Body of pancreas (tissue), 4 donors: ENCODE data around the gene FHOD1. TPM values are rescaled to one million over a fixed set of nuclear protein-coding genes. Genes with fewer than 3 reads are reported as not detected.

ENCODE experiments used
- ATAC-seq: fragments of 150-250 bp; one replicate; pipeline ENCODE4 v1.9.1; 2016
- DNase-seq, 4 donors: peaks; one replicate each; pipeline ENCODE4 v3.0.0-alpha.2; 2019
- H3K27ac ChIP-seq, 4 donors: fragments of 200-600 bp; sonication (generic); 1 replicate in 3 of 4; 2 replicates in 1 of 4; pipeline versions ENCODE4 v1.5.1 to v1.6.1; 2016 to 2019; ENCODE audit warnings: mild to moderate bottlenecking in 1 of 4, mixed read lengths in 1 of 4, moderate library complexity in 1 of 4
- H3K27me3 ChIP-seq, 2 donors: fragments of 200-600 bp; sonication (generic); one replicate each; pipeline ENCODE4 v1.6.0; 2016; ENCODE audit warnings: mild to moderate bottlenecking in 1 of 2
- H3K36me3 ChIP-seq, 2 donors: fragments of 200-600 bp; sonication (generic); replicated peaks in 1 of 2; 2 replicates each; pipeline ENCODE4 v1.5.1; 2016; ENCODE audit warnings: low read depth in 2 of 2; ENCODE audit not compliant: insufficient read depth in 1 of 2
- H3K4me1 ChIP-seq: fragments of 200-600 bp; sonication (generic); one replicate; pipeline ENCODE4 v1.6.0; 2016
- H3K4me3 ChIP-seq, 2 donors: fragments of 200-600 bp; sonication (generic); 1 replicate in 1 of 2; 2 replicates in 1 of 2; pipeline ENCODE4 v1.5.1; 2016 to 2019
- H3K9me3 ChIP-seq, 3 donors: fragments of 200-600 bp; sonication (generic); 1 replicate in 2 of 3; 2 replicates in 1 of 3; pipeline ENCODE4 v1.5.1; 2016
- CTCF ChIP-seq, 7 experiments: fragments of 450-650 bp in 4 of 7; fragments of 200-600 bp in 3 of 7; sonication (generic) in 3 of 7; IDR thresholded peaks; one replicate each; pipeline ENCODE4 v1.5.1; 2016 to 2019; ENCODE audit warnings: antibody characterized with exemption in 7 of 7
- POLR2A ChIP-seq, 3 donors: fragments of 450-650 bp; IDR thresholded peaks; one replicate each; pipeline ENCODE4 v1.6.1; 2016; ENCODE audit warnings: antibody characterized with exemption in 3 of 3, mild to moderate bottlenecking in 2 of 3
- WGBS, 2 donors: methylation state at CpG; one replicate each; pipeline ENCODE4 v1.1.5; 2017; 5-methylcytosine and 5-hydroxymethylcytosine counted together
- intact Hi-C: fragments of 100-400 bp; cut with DNase I; formaldehyde crosslinking; loops from one replicate; pipeline ENCODE4 v1.15.1; 2023
- total RNA-seq, 2 donors: library from RNA; depleted of rRNA; stranded (reverse); fragments of >200 nt; gene quantifications; one replicate each; pipeline ENCODE4 v1.1.0, GENCODE V29; 2016

FHOD1 gene
- total RNA-seq, 2 donors from 2014 or later = 12.2 to 26.4 TPM

- no peaks in the 10 kb centered on the region for H3K27me3 ChIP-seq
- no peak for TF ChIP-seq CTCF (IDR thresholded peaks at IDR 0.05)
- TF ChIP-seq POLR2A (IDR thresholded peaks at IDR 0.05) = no peak
- no peak for DNase-seq
- H3K4me3 ChIP-seq = no peak overlapping the region
- H3K9me3 ChIP-seq = no peaks in the 10 kb centered on the region
- no peaks in the 10 kb centered on the region for H3K4me1 ChIP-seq
- 90 to 91% methylated on average over 10 to 11 of the region's 11 CpGs for WGBS, 2 donors
- no peak overlapping the region for H3K27ac ChIP-seq
- no peaks in the 10 kb centered on the region for H3K36me3 ChIP-seq
- no peak for ATAC-seq
- intact Hi-C loops = no loop called here
Observed at GRCh38 chr16:67256701-67257230, 9.5 kb upstream of the FHOD1 start.

GRCh38 chr16:67255553-67256221, 8.4 kb upstream of the FHOD1 start:
- intact Hi-C loops = no loop called here
- Histone ChIP-seq H3K27ac (no peak overlapping the region), H3K36me3 (no peaks in the 10 kb centered on the region), H3K27me3 (no peaks in the 10 kb centered on the region), H3K4me1 (no peaks in the 10 kb centered on the region), H3K4me3 (no peak overlapping the region), H3K9me3 (no peaks in the 10 kb centered on the region)
- DNase-seq = no peak
- 87 to 91% methylated on average over 12 to 17 of the region's 17 CpGs for WGBS, 2 donors
- no peak for ATAC-seq
- TF ChIP-seq POLR2A (IDR thresholded peaks at IDR 0.05) = no peak
- no peak for TF ChIP-seq CTCF (IDR thresholded peaks at IDR 0.05)

- peaks cover 0 to 2% of the 10 kb centered on the region in 2 donors for H3K27me3 ChIP-seq
- no peak overlapping the region for H3K4me3 ChIP-seq
- 88 to 93% methylated on average over 15 to 18 of the region's 18 CpGs for WGBS, 2 donors
- ATAC-seq (no peak), DNase-seq (no peak)
- intact Hi-C loops = no loop called here
- no peaks in the 10 kb centered on the region for H3K9me3 ChIP-seq
- no peaks in the 10 kb centered on the region for H3K36me3 ChIP-seq
- H3K27ac ChIP-seq = no peak overlapping the region
- no peaks in the 10 kb centered on the region for H3K4me1 ChIP-seq
- TF ChIP-seq CTCF (IDR thresholded peaks at IDR 0.05) (no peak), POLR2A (IDR thresholded peaks at IDR 0.05) (no peak)
Observed at GRCh38 chr16:67254801-67255552, 7.7 kb upstream of the FHOD1 start.

- no peak for DNase-seq
- H3K9me3 ChIP-seq = no peaks in the 10 kb centered on the region
- TF ChIP-seq POLR2A (IDR thresholded peaks at IDR 0.05) (no peak), CTCF (IDR thresholded peaks at IDR 0.05) (no peak)
- 74 to 96% methylated on average over 2 to 4 of the region's 4 CpGs for WGBS, 2 donors
- H3K36me3 ChIP-seq = no peaks in the 10 kb centered on the region
- no peak overlapping the region for H3K27ac ChIP-seq
- no peak overlapping the region for H3K4me3 ChIP-seq
- peaks cover 17% of the 10 kb centered on the region for H3K4me1 ChIP-seq
- H3K27me3 ChIP-seq = peaks cover 0 to 18% of the 10 kb centered on the region in 2 donors
- ATAC-seq = no peak
- intact Hi-C loops = no loop called here
Observed at GRCh38 chr16:67252609-67253497, 5.6 kb upstream of the FHOD1 start.
